Activated CD4-positive, alpha-beta memory T cell treated with anti-CD3 and anti-CD28 coated beads for 36 hours (primary cell): ENCODE results near the gene FNDC5. TPM values are rescaled to one million over a fixed set of nuclear protein-coding genes. Genes with fewer than 3 reads are reported as not detected.

Experiments used
- CTCF ChIA-PET: fragments of 350-600 bp; sonication (Branson Sonifier 250); formaldehyde crosslinking; loops from one replicate; lab custom pipeline; 2021; ENCODE audit warnings: antibody characterized with exemption, inconsistent platforms; lab: Charles Lee
- POLR2A ChIA-PET: fragments of 350-600 bp; sonication (Branson Sonifier 250); formaldehyde crosslinking; loops from one replicate; lab custom pipeline; 2021; ENCODE audit warnings: antibody characterized with exemption; lab: Charles Lee
- DNase-seq: peaks from one replicate; pipeline ENCODE4 v3.0.0-alpha.2; 2020
- H3K27ac Mint-ChIP-seq: one replicate; pipeline ENCODE4 v1.8.0; 2021; ENCODE audit warnings: mixed read lengths
- H3K27me3 Mint-ChIP-seq: one replicate; pipeline ENCODE4 v1.8.0; 2021; ENCODE audit warnings: mixed read lengths
- H3K36me3 Mint-ChIP-seq: one replicate; pipeline ENCODE4 v1.8.0; 2021; ENCODE audit warnings: mixed read lengths
- H3K4me1 Mint-ChIP-seq: one replicate; pipeline ENCODE4 v1.8.0; 2021; ENCODE audit warnings: low read depth, mixed read lengths
- H3K4me3 Mint-ChIP-seq: one replicate; pipeline ENCODE4 v1.8.0; 2021; ENCODE audit warnings: mild to moderate bottlenecking, mixed read lengths
- H3K9me3 Mint-ChIP-seq: one replicate; pipeline ENCODE4 v1.8.0; 2021; ENCODE audit warnings: mixed read lengths
- intact Hi-C: fragments of 100-400 bp; cut with micrococcal nuclease; formaldehyde crosslinking; loops from one replicate; pipeline ENCODE4 v1.15.1; 2023
- total RNA-seq, 2 experiments: library from RNA; stranded (reverse); gene quantifications; one replicate each; pipeline ENCODE4 v1.2.3, GENCODE V29; 2021

Gene FNDC5
- total RNA-seq, 2 experiments from 2014 or later: not detected

- Mint-ChIP-seq H3K9me3 (no peaks in the 10 kb centered on the region), H3K4me3 (no peak overlapping the region), H3K36me3 (peaks cover 27% of the 10 kb centered on the region), H3K27ac (no peak overlapping the region), H3K4me1 (no peaks in the 10 kb centered on the region), H3K27me3 (no peaks in the 10 kb centered on the region)
- CTCF ChIA-PET: no interaction called here
- POLR2A ChIA-PET: no interaction called here
- intact Hi-C loops: no loop called here
- no peak for DNase-seq
These were observed 12.6 kb downstream of the FNDC5 start for GRCh38 chr1:32858136-32858535.

DNA sequence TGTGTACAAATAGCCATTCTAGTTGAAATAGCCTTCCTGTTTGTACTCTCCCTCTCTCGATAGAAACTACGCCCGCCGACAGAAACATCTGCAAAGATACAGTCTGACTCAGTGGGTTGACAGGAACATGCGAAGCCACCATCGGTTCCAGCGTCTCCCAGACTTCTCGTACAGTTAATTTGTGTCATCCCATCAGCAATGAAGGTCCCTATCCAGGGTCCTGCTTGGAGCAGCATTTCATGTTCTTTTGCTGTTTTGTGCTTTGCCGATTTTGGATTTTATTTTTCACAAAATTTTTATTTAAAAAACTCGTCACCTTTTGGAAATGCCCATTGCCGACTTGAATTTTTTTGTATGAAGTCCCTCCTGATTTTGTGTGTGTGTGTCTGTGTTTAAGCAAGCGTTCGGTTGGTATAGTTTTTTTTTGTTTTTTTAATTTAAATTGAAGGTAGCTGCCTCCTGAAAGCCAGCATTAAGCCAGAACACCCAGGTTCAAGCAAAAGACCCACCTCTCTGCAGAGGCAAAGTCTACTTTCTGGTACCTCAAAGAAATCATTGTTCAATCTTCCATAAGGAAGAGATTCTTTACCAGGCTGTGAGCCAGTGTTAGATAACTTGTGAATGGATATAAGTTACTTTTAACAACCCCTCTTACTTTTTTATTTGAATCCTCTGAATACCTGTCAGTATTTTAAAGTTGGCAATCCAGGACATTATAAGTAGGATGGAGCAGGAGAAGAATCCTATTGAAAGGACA is 14.7 kb downstream of the FNDC5 start:
- Mint-ChIP-seq H3K4me3 (no peak overlapping the region), H3K4me1 (no peaks in the 10 kb centered on the region), H3K36me3 (peaks cover 22% of the 10 kb centered on the region), H3K27me3 (no peaks in the 10 kb centered on the region), H3K27ac (no peak overlapping the region), H3K9me3 (no peaks in the 10 kb centered on the region)
- DNase-seq: no peak
- CTCF ChIA-PET: no interaction called here
- POLR2A ChIA-PET: no interaction called here
- intact Hi-C loops: no loop called here

DNA sequence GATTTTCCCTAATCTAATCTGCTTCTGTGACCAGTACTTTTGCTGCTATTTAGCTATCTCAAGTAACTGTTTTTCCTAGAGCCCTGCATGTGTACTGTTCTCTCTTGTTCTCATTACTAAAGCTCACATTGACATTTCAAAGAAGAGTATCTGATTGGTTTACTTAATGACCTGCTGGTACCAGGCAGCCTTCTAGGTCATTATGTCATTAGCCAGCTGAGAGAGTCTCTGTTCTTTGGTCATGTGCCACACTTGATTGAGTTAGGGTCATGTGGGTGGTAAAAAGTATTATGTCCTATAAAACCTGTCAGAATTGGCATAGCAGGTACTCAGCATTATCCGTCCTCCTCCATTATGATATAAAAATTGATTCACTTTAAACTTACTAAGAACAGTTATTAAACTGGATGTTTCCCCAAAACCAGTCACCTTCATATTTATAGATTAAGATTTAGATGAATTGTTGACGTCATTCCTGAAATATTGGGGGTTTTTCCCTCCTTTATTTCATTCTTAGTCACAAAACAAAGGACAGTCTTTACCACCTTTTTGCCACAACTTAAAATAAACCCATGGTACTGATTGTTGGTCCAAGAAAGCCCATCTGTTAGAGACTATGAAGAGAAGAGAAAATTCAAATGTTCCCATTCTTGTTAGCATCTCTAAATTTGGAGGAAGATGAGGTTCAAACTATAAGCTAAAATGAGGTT is 22.2 kb downstream of the FNDC5 start:
- H3K9me3 Mint-ChIP-seq: no peaks in the 10 kb centered on the region
- H3K27me3 Mint-ChIP-seq: no peaks in the 10 kb centered on the region
- POLR2A ChIA-PET: interaction anchor here (0.5 kb wide), 1 partner anchor 388 kb away, joined by 6 read pairs; no protein-coding TSS in a partner anchor
- DNase-seq: no peak
- intact Hi-C loops: no loop called here
- peaks cover 6% of the 10 kb centered on the region for H3K4me1 Mint-ChIP-seq
- no peak overlapping the region for H3K4me3 Mint-ChIP-seq
- CTCF ChIA-PET: interaction anchor here (0.6 kb wide), 2 partner anchors 15 to 676 kb away, joined by 3 to 4 read pairs; no protein-coding TSS in a partner anchor
- H3K27ac Mint-ChIP-seq: no peak overlapping the region
- peaks cover 11% of the 10 kb centered on the region for H3K36me3 Mint-ChIP-seq

- CTCF ChIA-PET: interaction anchor here (0.5 kb wide), 1 partner anchor 123 kb away, joined by 3 read pairs; no protein-coding TSS in a partner anchor
- no peak for DNase-seq
- Mint-ChIP-seq H3K36me3 (peaks cover 56% of the 10 kb centered on the region), H3K27ac (no peak overlapping the region), H3K4me1 (peaks cover 4% of the 10 kb centered on the region), H3K4me3 (no peak overlapping the region), H3K9me3 (no peaks in the 10 kb centered on the region), H3K27me3 (no peaks in the 10 kb centered on the region)
- intact Hi-C loops: no loop called here
- POLR2A ChIA-PET: interaction anchor here (0.7 kb wide), 1 partner anchor 9 kb away, joined by 3 read pairs; no protein-coding TSS in a partner anchor
These were observed 38.8 kb downstream of the FNDC5 start for GRCh38 chr1:32831878-32832277.

- no peak for DNase-seq
- Mint-ChIP-seq H3K4me3 (no peak overlapping the region), H3K27me3 (no peaks in the 10 kb centered on the region), H3K4me1 (peaks cover 4% of the 10 kb centered on the region), H3K9me3 (no peaks in the 10 kb centered on the region), H3K36me3 (peaks cover 56% of the 10 kb centered on the region), H3K27ac (no peak overlapping the region)
- ChIA-PET CTCF (interaction anchor here (0.6 to 2.0 kb wide), 3 partner anchors 42 to 118 kb away, joined by 3 to 5 read pairs (median 3); no protein-coding TSS in a partner anchor), POLR2A (no interaction called here)
- intact Hi-C loops: no loop called here
These were observed 40.4 kb downstream of the FNDC5 start for GRCh38 chr1:32830092-32830852.

DNA sequence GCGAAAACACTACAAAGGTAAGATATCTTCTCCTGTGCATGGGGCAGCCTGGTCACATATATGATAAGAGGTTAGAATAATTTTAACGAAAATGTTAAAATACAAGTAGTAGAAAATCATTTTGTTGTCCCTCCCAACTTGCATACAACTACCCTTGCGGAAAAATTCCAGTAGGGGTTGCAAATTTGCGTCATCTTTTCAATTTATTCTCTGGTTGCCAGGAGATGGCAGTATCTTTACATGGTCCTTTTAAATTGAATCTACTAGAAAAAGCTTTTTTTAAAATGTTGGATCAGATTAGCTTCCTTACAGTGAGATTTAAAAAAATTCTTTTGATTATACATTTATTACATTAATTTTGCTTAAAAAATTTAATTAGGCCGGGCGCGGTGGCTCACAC is 42.4 kb downstream of the FNDC5 start:
- intact Hi-C loops: no loop called here
- Mint-ChIP-seq H3K4me3 (no peak overlapping the region), H3K4me1 (peaks cover 4% of the 10 kb centered on the region), H3K9me3 (no peaks in the 10 kb centered on the region), H3K27me3 (no peaks in the 10 kb centered on the region), H3K36me3 (peaks cover 51% of the 10 kb centered on the region), H3K27ac (no peak overlapping the region)
- CTCF ChIA-PET: interaction anchor here (0.8 to 2.0 kb wide), 2 partner anchors 44 to 48 kb away, joined by 3 to 5 read pairs; no protein-coding TSS in a partner anchor
- DNase-seq: no peak
- POLR2A ChIA-PET: no interaction called here

DNA sequence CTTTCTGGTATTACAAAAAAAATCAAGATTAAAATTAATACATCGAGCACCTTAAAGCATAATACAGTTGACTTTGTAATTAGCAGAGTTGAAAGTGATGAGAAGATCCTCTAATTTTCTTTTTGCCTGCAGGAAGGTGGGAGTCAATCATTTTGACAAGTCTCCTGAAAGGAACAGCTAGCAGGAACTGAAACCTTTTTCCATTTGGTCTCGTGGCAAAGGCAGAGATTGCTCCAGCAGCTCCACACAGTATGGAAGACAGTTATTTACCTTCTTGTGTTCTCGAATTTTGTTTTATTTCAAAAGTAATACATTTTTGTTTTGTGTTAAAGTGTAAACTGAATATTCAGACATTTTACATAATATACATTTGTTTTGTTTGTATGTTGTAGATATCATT is 45.5 kb downstream of the FNDC5 start:
- peaks cover 35% of the 10 kb centered on the region for H3K36me3 Mint-ChIP-seq
- no peaks in the 10 kb centered on the region for H3K9me3 Mint-ChIP-seq
- POLR2A ChIA-PET: no interaction called here
- DNase-seq: no peak
- H3K4me1 Mint-ChIP-seq: peaks cover 7% of the 10 kb centered on the region
- no peaks in the 10 kb centered on the region for H3K27me3 Mint-ChIP-seq
- H3K4me3 Mint-ChIP-seq: no peak overlapping the region
- CTCF ChIA-PET: no interaction called here
- intact Hi-C loops: no loop called here
- no peak overlapping the region for H3K27ac Mint-ChIP-seq

DNA sequence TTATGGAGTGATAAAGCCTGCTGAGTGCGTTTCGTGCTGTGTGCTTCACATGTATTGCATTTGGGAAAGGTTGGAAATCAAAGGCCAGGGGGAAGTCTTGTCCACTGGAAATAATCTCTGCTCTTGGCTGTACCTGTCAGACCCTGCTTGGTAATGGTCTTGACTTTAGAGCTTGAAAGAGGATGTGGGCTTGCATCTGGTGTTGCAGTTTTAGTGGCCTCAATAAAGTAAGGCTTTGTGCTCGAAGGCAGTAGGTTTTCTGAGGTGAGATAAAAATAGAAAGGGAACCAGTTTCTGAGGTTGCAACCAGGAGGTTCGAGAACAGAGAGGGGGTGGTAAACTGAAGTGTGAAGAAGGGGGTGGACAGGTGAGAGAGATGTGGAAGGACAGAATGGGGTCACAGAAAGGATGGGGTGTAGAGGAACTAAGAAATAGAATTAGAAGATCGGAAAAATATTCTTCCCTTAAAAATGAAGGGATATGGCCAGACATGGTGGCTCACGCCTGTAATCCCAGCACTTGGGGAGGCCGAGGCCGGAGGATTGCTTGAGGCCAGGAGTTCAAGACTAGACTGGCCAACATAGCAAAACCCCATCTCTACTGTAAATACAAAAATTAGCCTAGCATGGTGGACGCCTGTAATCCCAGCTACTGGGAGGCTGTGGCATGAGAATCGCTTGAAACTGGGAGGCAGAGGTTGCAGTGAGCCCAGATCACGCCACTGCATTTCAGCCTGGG is 51.7 kb downstream of the FNDC5 start:
- POLR2A ChIA-PET: interaction anchor here (1.0 kb wide), 2 partner anchors 168 to 613 kb away, joined by 3 read pairs; partner anchors contain the start of genes IQCC and RBBP4
- peak overlapping the region; percentile 94 for H3K27ac Mint-ChIP-seq

DNA sequence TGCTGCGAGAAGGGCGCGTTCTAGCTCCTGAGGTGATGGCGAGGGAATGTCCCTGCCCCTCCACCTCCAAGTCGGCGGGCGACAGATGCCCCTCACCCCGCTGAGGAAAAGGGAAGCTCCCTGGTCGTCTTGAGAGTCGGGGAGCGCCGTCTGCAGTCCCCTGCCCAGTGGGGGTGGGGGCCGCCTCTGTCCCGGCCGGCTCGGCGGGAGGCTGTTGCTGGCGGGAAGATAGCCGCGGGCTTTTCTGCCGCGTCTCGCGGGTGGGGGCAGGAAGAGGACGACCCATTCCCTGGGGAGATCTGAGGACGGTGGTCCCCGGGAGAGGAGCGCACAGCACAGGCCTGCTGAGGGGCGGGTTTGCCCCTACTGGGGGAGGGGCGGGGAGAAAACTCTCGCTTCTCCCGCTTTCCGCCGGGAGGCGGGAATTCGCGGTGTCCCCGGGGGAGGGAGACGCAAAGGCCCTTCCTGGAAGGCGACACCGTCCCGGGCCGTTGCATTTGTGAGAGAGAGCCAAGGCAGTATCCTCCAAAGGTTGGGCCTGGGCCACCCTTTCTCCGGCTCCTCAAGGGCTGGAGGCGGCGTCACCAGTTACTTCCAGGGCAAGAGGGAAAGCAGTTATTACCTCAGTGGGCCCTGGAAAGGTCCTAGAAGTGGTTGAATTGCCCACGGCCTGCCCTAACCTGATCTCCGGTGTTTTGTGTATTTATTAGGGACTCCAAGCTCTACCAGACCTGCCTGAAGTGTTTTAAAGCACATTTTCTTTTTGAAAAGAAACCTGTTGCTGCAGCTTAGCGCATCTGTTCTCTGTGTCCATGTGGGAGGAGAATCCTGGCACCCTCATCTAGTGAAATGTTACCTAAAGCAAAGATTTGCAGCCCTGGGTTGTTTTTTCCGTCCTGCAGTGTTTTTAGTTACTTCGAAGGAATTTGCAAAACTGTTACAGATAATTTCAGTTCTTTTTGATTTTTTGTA is 52.6 kb downstream of the FNDC5 start:
- Mint-ChIP-seq H3K27ac (peak overlapping the region; percentile 94), H3K27me3 (no peaks in the 10 kb centered on the region), H3K36me3 (peaks cover 27% of the 10 kb centered on the region), H3K9me3 (no peaks in the 10 kb centered on the region), H3K4me1 (peaks cover 43% of the 10 kb centered on the region), H3K4me3 (peak overlapping the region; percentile 99)
- intact Hi-C loops: loop anchor here (1.0 kb wide), 5 partner anchors 19 to 309 kb away; partner anchors contain the start of genes RNF19B and ZBTB8OS
- ChIA-PET POLR2A (interaction anchor here (1.0 to 2.3 kb wide), 4 partner anchors 19 to 613 kb away, joined by 3 to 13 read pairs (median 4); partner anchors contain the start of genes IQCC, RBBP4 and ZBTB8OS), CTCF (interaction anchor here (1.0 to 1.2 kb wide), 2 partner anchors 106 to 298 kb away, joined by 4 to 5 read pairs; no protein-coding TSS in a partner anchor)
- peak; percentile 46 for DNase-seq

More for the DNA sequence above, 51.7 kb downstream of the FNDC5 start:
- H3K27me3 Mint-ChIP-seq: no peaks in the 10 kb centered on the region
- peak; percentile 45 for DNase-seq
- H3K4me3 Mint-ChIP-seq: peak overlapping the region; percentile 99
- CTCF ChIA-PET: interaction anchor here (1.0 to 1.2 kb wide), 2 partner anchors 107 to 299 kb away, joined by 4 to 5 read pairs; no protein-coding TSS in a partner anchor
- intact Hi-C loops: no loop called here
- H3K4me1 Mint-ChIP-seq: peaks cover 34% of the 10 kb centered on the region
- no peaks in the 10 kb centered on the region for H3K9me3 Mint-ChIP-seq
- H3K36me3 Mint-ChIP-seq: peaks cover 20% of the 10 kb centered on the region
